IPS-18c (cell line): ENCODE results near the gene DHX30.
A peak's percentile ranks its signal among the peaks of the same experiment; 100 is the strongest.
"Not testable (repeated sequence)": the region's sequence is repeated elsewhere in the genome, so short reads cannot be mapped to it uniquely, and the experiment has no call there.

ENCODE experiments used
- H3K4me3 ChIP-seq: 2 replicates; pipeline ENCODE4 v1.7.0; 2013; ENCODE audit warnings: low read depth, mild to moderate bottlenecking, low read length, moderate library complexity; ENCODE audit not compliant: insufficient read depth
- H3K9me3 ChIP-seq: one replicate; pipeline ENCODE4 v1.6.1; 2013; ENCODE audit warnings: mild to moderate bottlenecking, low read length, moderate library complexity; ENCODE audit not compliant: control insufficient read depth, insufficient read depth

Gene DHX30

GRCh38 chr3:47802734-47803479 lies at the start of gene DHX30:
DHX30 (plus strand) TSS chr3:47803138; CDS start chr3:47810684, 7,546 bp downstream.
- peak within 1 kb of the TSS; percentile 99 for H3K4me3 ChIP-seq
- H3K9me3 ChIP-seq: no peaks in the 10 kb centered on the region

GRCh38 chr3:47758261-47759025 lies 44.5 kb upstream of the DHX30 start:
- Histone ChIP-seq H3K4me3 (no peak overlapping the region), H3K9me3 (peaks cover 2% of the 10 kb centered on the region)

GRCh38 chr3:47760207-47760606 lies 42.7 kb upstream of the DHX30 start:
- not testable (repeated sequence) for H3K9me3 ChIP-seq, H3K4me3 ChIP-seq

- peaks cover 2% of the 10 kb centered on the region for H3K9me3 ChIP-seq
- no peak overlapping the region for H3K4me3 ChIP-seq
These were observed 41.9 kb upstream of the DHX30 start for GRCh38 chr3:47761046-47761445.

GRCh38 chr3:47762233-47762632 lies 40.7 kb upstream of the DHX30 start:
- Histone ChIP-seq H3K9me3 (peaks cover 2% of the 10 kb centered on the region), H3K4me3 (no peak overlapping the region)

GRCh38 chr3:47766186-47766585 lies 36.8 kb upstream of the DHX30 start:
- Histone ChIP-seq H3K4me3 (no peak overlapping the region), H3K9me3 (no peaks in the 10 kb centered on the region)

GRCh38 chr3:47772047-47772446 lies 30.9 kb upstream of the DHX30 start:
- no peak overlapping the region for H3K4me3 ChIP-seq
- no peaks in the 10 kb centered on the region for H3K9me3 ChIP-seq

- H3K4me3 ChIP-seq: no peak overlapping the region
- H3K9me3 ChIP-seq: no peaks in the 10 kb centered on the region
These were observed 30.1 kb upstream of the DHX30 start for GRCh38 chr3:47772788-47773187.

GRCh38 chr3:47778746-47779145 lies 24.2 kb upstream of the DHX30 start:
- Histone ChIP-seq H3K9me3 (no peaks in the 10 kb centered on the region), H3K4me3 (no peak overlapping the region)

- H3K4me3 ChIP-seq: peak overlapping the region; percentile 72
- no peaks in the 10 kb centered on the region for H3K9me3 ChIP-seq
These were observed 21.9 kb upstream of the DHX30 start for GRCh38 chr3:47780741-47781684.

- no peaks in the 10 kb centered on the region for H3K9me3 ChIP-seq
- peak within 1 kb of the TSS; percentile 72 for H3K4me3 ChIP-seq
These were observed 21.1 kb upstream of the DHX30 start, which contains the start of gene SMARCC1 for GRCh38 chr3:47781685-47782445. SMARCC1 (minus strand) TSS chr3:47781893; CDS start chr3:47781797, 96 bp downstream.

- peak overlapping the region; percentile 72 for H3K4me3 ChIP-seq
- H3K9me3 ChIP-seq: no peaks in the 10 kb centered on the region
These were observed 20.3 kb upstream of the DHX30 start for GRCh38 chr3:47782446-47783308.

GRCh38 chr3:47783673-47784072 lies 19.3 kb upstream of the DHX30 start:
- Histone ChIP-seq H3K9me3 (no peaks in the 10 kb centered on the region), H3K4me3 (no peak overlapping the region)

GRCh38 chr3:47791193-47791855 lies 11.6 kb upstream of the DHX30 start:
- Histone ChIP-seq H3K4me3 (no peak overlapping the region), H3K9me3 (no peaks in the 10 kb centered on the region)

GRCh38 chr3:47792699-47793098 lies 10.2 kb upstream of the DHX30 start:
- no peaks in the 10 kb centered on the region for H3K9me3 ChIP-seq
- no peak overlapping the region for H3K4me3 ChIP-seq
